Measurements from ENCODE around the gene PTPRT. TPM values are rescaled to one million over a fixed set of nuclear protein-coding genes. Genes with fewer than 3 reads are reported as not detected.

Gene PTPRT
- polyA plus RNA-seq, 2 of the 4 experiments (the other 2 are of a cell fraction) = not detected

DNA sequence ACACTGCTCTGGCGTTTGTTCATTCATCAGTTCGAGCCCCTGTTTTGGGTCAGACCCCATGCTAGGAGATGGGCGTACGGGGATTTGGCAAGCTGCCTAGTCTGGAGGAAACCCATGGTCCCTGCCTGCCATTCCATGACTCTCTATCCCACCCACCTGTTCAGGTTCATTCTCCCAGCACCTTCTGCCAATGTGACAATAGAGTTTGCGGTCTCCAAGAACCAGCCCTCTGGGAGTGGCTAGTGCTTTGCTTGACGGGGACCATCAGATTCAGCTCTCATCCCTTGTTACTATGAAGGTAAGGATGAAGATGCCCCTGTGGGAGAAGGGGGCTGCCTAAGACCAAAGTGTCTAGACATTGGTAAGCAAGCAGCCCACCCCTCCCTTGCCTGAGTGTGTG, 345.0 kb downstream of the PTPRT start:
- Histone ChIP-seq H3K9me3 (no peaks in the 10 kb centered on the region), H3K27ac (no peak overlapping the region), H3K4me2 (no peak overlapping the region), H3K4me3 (no peak overlapping the region), H3K4me1 (no peaks in the 10 kb centered on the region)
- WGBS (ENCODE audit: missing lambda C conversion rate) = 6% methylated on average over 6 of the region's 6 CpGs
- FAIRE-seq = no peak
- no peak for DNase-seq (ENCODE audit: low read depth in 1 of 2, low spot score in 1 of 2)
- no peak for ATAC-seq
- TF ChIP-seq RCOR1 (IDR thresholded peaks at IDR 0.05; ENCODE audit: low read depth, low read length) (no peak), ZNF302 (CRISPR knock-in tag; IDR thresholded peaks at IDR 0.05) (no peak), RARB (CRISPR knock-in tag; IDR thresholded peaks at IDR 0.05) (no peak), JUNB (IDR thresholded peaks at IDR 0.05) (no peak), EHMT2 (IDR thresholded peaks at IDR 0.05; ENCODE audit: low read depth) (no peak), EHF (CRISPR knock-in tag; IDR thresholded peaks at IDR 0.05) (no peak), CHD4 (IDR thresholded peaks at IDR 0.05; ENCODE audit: borderline replicate concordance) (no peak), BHLHE40 (IDR thresholded peaks at IDR 0.05; ENCODE audit: low read depth, low read length) (no peak), CEBPB (IDR thresholded peaks at IDR 0.05) (no peak), POLR2A (IDR thresholded peaks at IDR 0.05; ENCODE audit: low read length) (no peak), CBX2 (IDR thresholded peaks at IDR 0.05; ENCODE audit: borderline replicate concordance, low read depth) (no peak)
- TF ChIP-seq, protein P1, sequence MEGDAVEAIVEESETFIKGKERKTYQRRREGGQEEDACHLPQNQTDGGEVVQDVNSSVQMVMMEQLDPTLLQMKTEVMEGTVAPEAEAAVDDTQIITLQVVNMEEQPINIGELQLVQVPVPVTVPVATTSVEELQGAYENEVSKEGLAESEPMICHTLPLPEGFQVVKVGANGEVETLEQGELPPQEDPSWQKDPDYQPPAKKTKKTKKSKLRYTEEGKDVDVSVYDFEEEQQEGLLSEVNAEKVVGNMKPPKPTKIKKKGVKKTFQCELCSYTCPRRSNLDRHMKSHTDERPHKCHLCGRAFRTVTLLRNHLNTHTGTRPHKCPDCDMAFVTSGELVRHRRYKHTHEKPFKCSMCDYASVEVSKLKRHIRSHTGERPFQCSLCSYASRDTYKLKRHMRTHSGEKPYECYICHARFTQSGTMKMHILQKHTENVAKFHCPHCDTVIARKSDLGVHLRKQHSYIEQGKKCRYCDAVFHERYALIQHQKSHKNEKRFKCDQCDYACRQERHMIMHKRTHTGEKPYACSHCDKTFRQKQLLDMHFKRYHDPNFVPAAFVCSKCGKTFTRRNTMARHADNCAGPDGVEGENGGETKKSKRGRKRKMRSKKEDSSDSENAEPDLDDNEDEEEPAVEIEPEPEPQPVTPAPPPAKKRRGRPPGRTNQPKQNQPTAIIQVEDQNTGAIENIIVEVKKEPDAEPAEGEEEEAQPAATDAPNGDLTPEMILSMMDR (IDR thresholded peaks at IDR 0.05) = no peak
- TF ChIP-seq, protein P2, sequence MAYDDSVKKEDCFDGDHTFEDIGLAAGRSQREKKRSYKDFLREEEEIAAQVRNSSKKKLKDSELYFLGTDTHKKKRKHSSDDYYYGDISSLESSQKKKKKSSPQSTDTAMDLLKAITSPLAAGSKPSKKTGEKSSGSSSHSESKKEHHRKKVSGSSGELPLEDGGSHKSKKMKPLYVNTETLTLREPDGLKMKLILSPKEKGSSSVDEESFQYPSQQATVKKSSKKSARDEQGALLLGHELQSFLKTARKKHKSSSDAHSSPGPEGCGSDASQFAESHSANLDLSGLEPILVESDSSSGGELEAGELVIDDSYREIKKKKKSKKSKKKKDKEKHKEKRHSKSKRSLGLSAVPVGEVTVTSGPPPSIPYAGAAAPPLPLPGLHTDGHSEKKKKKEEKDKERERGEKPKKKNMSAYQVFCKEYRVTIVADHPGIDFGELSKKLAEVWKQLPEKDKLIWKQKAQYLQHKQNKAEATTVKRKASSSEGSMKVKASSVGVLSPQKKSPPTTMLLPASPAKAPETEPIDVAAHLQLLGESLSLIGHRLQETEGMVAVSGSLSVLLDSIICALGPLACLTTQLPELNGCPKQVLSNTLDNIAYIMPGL (CRISPR knock-in tag; IDR thresholded peaks at IDR 0.05; ENCODE audit: borderline replicate concordance) = no peak
- POLR2A ChIA-PET = no interaction called here
- CTCF ChIA-PET = no interaction called here

DNA sequence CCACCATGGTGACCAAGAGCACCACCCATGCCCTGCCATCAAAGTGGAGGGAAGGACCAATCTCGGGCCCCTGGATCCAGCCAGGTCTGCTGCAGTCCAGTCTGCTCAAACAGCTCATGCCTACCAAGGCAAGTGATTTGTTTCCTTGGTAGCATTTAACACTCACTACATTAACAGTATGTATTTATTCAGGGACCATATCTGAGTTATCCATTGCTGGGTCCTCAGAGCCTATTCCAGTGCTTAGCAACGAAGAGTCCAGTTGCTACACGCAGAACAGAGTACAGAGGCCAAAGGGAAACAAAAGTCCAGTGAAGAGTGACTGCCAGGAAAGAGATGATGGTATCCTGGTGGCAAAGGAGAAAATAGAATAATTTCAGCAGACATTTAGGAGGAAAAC, 352.2 kb downstream of the PTPRT start:
- no peak for FAIRE-seq

DNA sequence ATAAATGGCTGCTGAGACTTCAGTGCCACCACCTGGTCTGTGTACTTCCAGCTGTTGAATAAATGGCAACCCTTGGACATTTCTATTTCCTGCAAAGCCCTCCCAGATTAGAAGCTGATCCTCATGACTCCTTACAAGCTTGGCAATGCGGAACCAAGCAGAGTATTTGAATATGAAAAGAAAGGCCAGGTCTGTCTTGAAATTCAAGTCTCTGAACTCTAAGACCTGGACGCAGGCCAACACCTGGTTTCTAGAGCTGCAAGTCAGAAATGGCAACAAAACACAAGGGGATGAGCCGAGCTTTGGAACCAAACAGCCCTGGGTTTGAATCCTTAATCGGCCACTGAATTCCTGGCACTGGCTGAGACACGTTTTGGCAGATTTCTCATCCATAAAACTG, 353.4 kb downstream of the PTPRT start:
- TF ChIP-seq GATA3 (IDR thresholded peaks at IDR 0.05; ENCODE audit: borderline replicate concordance) (no peak), FOSL2 (IDR thresholded peaks at IDR 0.05) (no peak), FOSL2 (CRISPR knock-in tag; IDR thresholded peaks at IDR 0.05) (no peak), HDAC2 (IDR thresholded peaks at IDR 0.05) (no peak), ESRRA (IDR thresholded peaks at IDR 0.05; ENCODE audit: borderline replicate concordance, low read length) (no peak), JUN (IDR thresholded peaks at IDR 0.05) (no peak), RARB (CRISPR knock-in tag; IDR thresholded peaks at IDR 0.05) (no peak), HEYL (CRISPR knock-in tag; IDR thresholded peaks at IDR 0.05) (no peak), NPAS2 (CRISPR knock-in tag; IDR thresholded peaks at IDR 0.05; ENCODE audit: borderline replicate concordance) (no peak), EHMT2 (IDR thresholded peaks at IDR 0.05; ENCODE audit: low read depth) (no peak), JUNB (IDR thresholded peaks at IDR 0.05) (no peak), RFX5 (IDR thresholded peaks at IDR 0.05) (no peak), MAZ (IDR thresholded peaks at IDR 0.05; ENCODE audit: borderline replicate concordance, low read depth, low read length) (no peak), CEBPB (IDR thresholded peaks at IDR 0.05) (no peak), CHD4 (IDR thresholded peaks at IDR 0.05; ENCODE audit: borderline replicate concordance) (no peak), BHLHE40 (IDR thresholded peaks at IDR 0.05; ENCODE audit: low read depth, low read length) (no peak), SREBF2 (IDR thresholded peaks at IDR 0.05) (no peak), EHF (CRISPR knock-in tag; IDR thresholded peaks at IDR 0.05) (no peak)
- TF ChIP-seq, protein P1 (IDR thresholded peaks at IDR 0.05) = no peak
- FAIRE-seq = no peak
- CTCF ChIA-PET = interaction anchor here (0.6 kb wide), 1 partner anchor 351 kb away, joined by 4 read pairs; no protein-coding TSS in a partner anchor
- Histone ChIP-seq H3K4me1 (no peaks in the 10 kb centered on the region), H3K9me3 (no peaks in the 10 kb centered on the region), H3K4me2 (no peak overlapping the region), H3K4me3 (no peak overlapping the region), H3K27ac (no peak overlapping the region)
- DNase-seq (ENCODE audit: low read depth in 1 of 2, low spot score in 1 of 2) = no peak
- ATAC-seq = no peak
- 2% methylated on average over 5 of the region's 5 CpGs for WGBS (ENCODE audit: missing lambda C conversion rate)
- POLR2A ChIA-PET = no interaction called here

More for the DNA sequence above, 352.2 kb downstream of the PTPRT start:
- ChIA-PET CTCF (no interaction called here), POLR2A (no interaction called here)
- no peak overlapping the region for H3K27ac ChIP-seq
- ATAC-seq (no peak), DNase-seq (ENCODE audit: low read depth in 1 of 2, low spot score in 1 of 2) (no peak)
- TF ChIP-seq PHF8 (IDR thresholded peaks at IDR 0.05; ENCODE audit: borderline replicate concordance, low read depth) = no peak
- TF ChIP-seq MYC (IDR thresholded peaks at IDR 0.05; ENCODE audit: borderline replicate concordance, low read length) = no peak
- no peak for TF ChIP-seq HOXA7 (CRISPR knock-in tag; IDR thresholded peaks at IDR 0.05)
- TF ChIP-seq POLR2A (IDR thresholded peaks at IDR 0.05; ENCODE audit: low read length) = no peak
- TF ChIP-seq ZNF302 (CRISPR knock-in tag; IDR thresholded peaks at IDR 0.05) = no peak
- no peak for TF ChIP-seq NPAS2 (CRISPR knock-in tag; IDR thresholded peaks at IDR 0.05; ENCODE audit: borderline replicate concordance)
- TF ChIP-seq, protein P3, sequence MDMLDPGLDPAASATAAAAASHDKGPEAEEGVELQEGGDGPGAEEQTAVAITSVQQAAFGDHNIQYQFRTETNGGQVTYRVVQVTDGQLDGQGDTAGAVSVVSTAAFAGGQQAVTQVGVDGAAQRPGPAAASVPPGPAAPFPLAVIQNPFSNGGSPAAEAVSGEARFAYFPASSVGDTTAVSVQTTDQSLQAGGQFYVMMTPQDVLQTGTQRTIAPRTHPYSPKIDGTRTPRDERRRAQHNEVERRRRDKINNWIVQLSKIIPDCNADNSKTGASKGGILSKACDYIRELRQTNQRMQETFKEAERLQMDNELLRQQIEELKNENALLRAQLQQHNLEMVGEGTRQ (IDR thresholded peaks at IDR 0.05) = no peak
- no peaks in the 10 kb centered on the region for H3K9me3 ChIP-seq
- WGBS (ENCODE audit: missing lambda C conversion rate) = 3% methylated on average over 3 of the region's 3 CpGs
- H3K4me3 ChIP-seq = no peak overlapping the region
- no peak overlapping the region for H3K4me2 ChIP-seq
- no peaks in the 10 kb centered on the region for H3K4me1 ChIP-seq

Measured in A549 (cell line).